ENCODE measurements around the gene GRID1.

GRID1 gene

GRCh38 chr10:86356296-86356695 lies 10.3 kb downstream of the GRID1 start:
- ATAC-seq (ENCODE audit: low read depth), result no peak
- Histone ChIP-seq H3K27ac (ENCODE audit: poor library complexity, severe bottlenecking) (no peak overlapping the region), H3K4me1 (ENCODE audit: insufficient read depth, poor library complexity, severe bottlenecking) (no peaks in the 10 kb centered on the region)

DNA sequence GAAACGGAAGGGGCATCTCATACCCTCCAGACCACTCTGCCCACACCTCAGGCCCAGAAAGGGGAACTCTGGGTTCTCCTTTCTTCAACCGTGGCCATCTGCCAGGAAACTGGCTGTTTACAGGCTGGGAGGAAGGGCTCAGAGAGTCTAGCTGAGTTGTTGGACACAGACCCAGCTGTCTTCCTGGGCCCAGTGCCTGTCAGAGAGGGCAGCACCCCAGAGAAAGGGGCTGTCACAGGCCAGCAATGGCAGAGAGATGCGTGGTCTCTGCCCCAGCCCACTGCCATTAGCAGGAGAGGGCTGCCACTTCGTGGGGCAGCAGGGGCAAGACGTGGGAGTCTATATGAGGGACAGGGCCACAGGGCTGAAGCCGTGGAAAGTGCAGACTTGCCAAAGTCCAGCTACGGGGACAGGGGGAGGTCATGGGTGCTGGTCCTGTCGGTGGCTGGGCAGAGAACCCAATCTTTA lies 11.0 kb downstream of the GRID1 start:
- H3K36me3 ChIP-seq (ENCODE audit: low read depth), result no peaks in the 10 kb centered on the region
- H3K9me3 ChIP-seq (ENCODE audit: severe bottlenecking), result no peaks in the 10 kb centered on the region
- no peak overlapping the region for H3K4me3 ChIP-seq (ENCODE audit: severe bottlenecking)
- no peak overlapping the region for H3K27ac ChIP-seq (ENCODE audit: poor library complexity, severe bottlenecking)
- no peaks in the 10 kb centered on the region for H3K4me1 ChIP-seq (ENCODE audit: insufficient read depth, poor library complexity, severe bottlenecking)
- peaks cover 4% of the 10 kb centered on the region for H3K27me3 ChIP-seq (ENCODE audit: insufficient read depth, poor library complexity, severe bottlenecking)
- ATAC-seq (ENCODE audit: low read depth), result no peak
- TF ChIP-seq CTCF (IDR thresholded peaks at IDR 0.05; ENCODE audit: poor library complexity, severe bottlenecking), result no peak
- no peak for DNase-seq (ENCODE audit: low spot score)

More at GRCh38 chr10:86356296-86356695, 10.3 kb downstream of the GRID1 start:
- peaks cover 4% of the 10 kb centered on the region for H3K27me3 ChIP-seq (ENCODE audit: insufficient read depth, poor library complexity, severe bottlenecking)
- H3K4me3 ChIP-seq (ENCODE audit: severe bottlenecking), result no peak overlapping the region
- H3K9me3 ChIP-seq (ENCODE audit: severe bottlenecking), result no peaks in the 10 kb centered on the region
- no peak for DNase-seq (ENCODE audit: low spot score)
- no peak for TF ChIP-seq CTCF (IDR thresholded peaks at IDR 0.05; ENCODE audit: poor library complexity, severe bottlenecking)
- no peaks in the 10 kb centered on the region for H3K36me3 ChIP-seq (ENCODE audit: low read depth)

DNA sequence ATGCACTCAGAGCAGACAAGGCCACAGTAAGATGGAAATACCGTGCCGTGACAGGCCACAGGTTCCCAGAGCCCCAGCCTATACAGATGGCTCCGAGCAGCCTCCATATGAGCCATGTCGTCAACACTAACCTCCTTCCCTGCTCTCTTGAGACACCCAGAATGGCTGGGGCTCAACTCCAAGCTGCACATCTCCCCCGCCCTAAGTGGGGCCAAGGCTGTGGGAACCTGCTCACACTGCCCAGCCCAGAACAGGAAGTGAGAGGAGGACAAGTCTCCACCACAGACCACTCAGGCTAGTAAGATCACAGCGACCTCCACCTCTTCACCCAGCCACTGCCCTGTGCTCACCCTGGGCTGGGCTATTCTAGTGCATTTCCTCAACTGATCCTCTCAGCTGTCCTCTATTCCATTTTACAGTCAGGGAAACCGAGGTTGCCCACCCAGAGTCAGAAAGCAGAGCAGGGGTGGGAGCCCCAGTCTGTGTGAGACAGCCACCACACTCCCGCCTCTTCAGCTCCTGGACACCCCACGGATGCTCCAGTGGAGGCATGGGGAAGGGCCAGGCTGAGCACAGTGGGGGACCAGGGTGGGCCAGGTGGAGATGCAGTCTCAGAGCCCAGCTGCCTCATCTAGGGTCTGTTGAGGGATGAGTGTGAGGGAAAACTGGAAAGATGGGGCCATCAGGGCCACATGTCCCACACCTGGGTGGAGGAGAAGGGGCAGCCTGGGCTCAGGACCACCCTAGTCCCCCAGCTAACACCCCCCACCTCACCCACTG lies 11.6 kb downstream of the GRID1 start:
- Histone ChIP-seq H3K27me3 (ENCODE audit: insufficient read depth, poor library complexity, severe bottlenecking) (no peaks in the 10 kb centered on the region), H3K9me3 (ENCODE audit: severe bottlenecking) (no peaks in the 10 kb centered on the region), H3K4me3 (ENCODE audit: severe bottlenecking) (no peak overlapping the region), H3K27ac (ENCODE audit: poor library complexity, severe bottlenecking) (no peak overlapping the region), H3K36me3 (ENCODE audit: low read depth) (no peaks in the 10 kb centered on the region), H3K4me1 (ENCODE audit: insufficient read depth, poor library complexity, severe bottlenecking) (no peaks in the 10 kb centered on the region)
- ATAC-seq (ENCODE audit: low read depth) (no peak), DNase-seq (ENCODE audit: low spot score) (no peak)
- no peak for TF ChIP-seq CTCF (IDR thresholded peaks at IDR 0.05; ENCODE audit: poor library complexity, severe bottlenecking)

DNA sequence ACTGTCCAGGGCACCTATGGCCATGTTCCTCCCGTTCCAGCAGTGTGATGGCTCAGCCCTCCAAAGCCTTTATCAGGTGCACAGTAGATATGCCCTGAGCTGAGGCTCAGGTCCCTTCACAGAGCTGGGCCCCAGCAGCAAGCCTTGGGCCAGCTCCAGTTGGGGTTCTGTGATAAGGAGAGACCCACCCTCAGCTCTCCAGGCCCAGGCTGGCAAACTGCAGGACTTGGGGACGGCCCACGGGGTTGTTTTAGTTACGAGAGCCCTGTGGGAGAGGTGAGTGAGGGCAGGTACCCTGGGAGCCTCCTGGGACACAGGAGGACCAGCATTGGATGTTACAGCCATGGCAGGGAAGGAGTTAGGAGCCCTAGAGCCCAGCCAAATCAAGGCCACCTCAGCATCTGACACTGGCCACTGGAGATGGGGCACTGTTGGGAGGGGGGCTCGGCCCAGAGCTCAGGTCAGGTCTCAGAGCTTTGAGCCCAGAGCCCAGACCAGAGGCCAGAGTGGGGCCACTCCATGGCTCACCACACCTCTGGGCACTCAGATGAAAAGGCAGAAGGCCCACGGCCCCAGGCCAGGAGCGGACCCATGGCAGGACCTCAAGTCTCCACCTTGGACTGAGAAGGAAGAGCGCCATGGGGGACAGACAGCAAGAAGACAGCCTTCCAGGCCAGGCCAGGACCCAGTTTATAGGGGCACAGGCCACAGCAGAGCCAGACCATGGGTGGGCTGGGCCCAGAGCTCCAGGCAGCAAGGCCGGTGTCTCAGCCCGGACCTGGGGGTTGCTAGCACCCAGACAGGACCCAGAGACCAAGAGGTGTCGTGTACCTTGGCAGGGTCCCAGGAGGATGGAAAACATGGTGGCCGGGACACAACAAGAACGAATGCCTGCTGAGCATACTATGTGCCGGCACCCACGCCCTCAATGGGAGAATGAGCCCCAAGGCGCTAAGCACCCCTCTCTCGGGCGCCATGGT lies 12.8 kb downstream of the GRID1 start:
- H3K9me3 ChIP-seq (ENCODE audit: severe bottlenecking), result no peaks in the 10 kb centered on the region
- no peak overlapping the region for H3K4me3 ChIP-seq (ENCODE audit: severe bottlenecking)
- no peak for DNase-seq (ENCODE audit: low spot score)
- H3K4me1 ChIP-seq (ENCODE audit: insufficient read depth, poor library complexity, severe bottlenecking), result no peaks in the 10 kb centered on the region
- H3K36me3 ChIP-seq (ENCODE audit: low read depth), result no peaks in the 10 kb centered on the region
- ATAC-seq (ENCODE audit: low read depth), result no peak
- no peak overlapping the region for H3K27ac ChIP-seq (ENCODE audit: poor library complexity, severe bottlenecking)
- no peak for TF ChIP-seq CTCF (IDR thresholded peaks at IDR 0.05; ENCODE audit: poor library complexity, severe bottlenecking)
- no peaks in the 10 kb centered on the region for H3K27me3 ChIP-seq (ENCODE audit: insufficient read depth, poor library complexity, severe bottlenecking)
